HFFc6 (cell line): ENCODE results near the gene WFDC8. TPM values are rescaled to one million over a fixed set of nuclear protein-coding genes. Genes with fewer than 3 reads are reported as not detected.

Source experiments
- DNase-seq: peaks from one replicate; pipeline ENCODE4 v3.0.0-alpha.2; 2018
- H3K27ac Mint-ChIP-seq: 2 replicates; pipeline ENCODE4 v1.8.0; 2020; ENCODE audit warnings: mild to moderate bottlenecking, mixed read lengths
- H3K27me3 Mint-ChIP-seq: 2 replicates; pipeline ENCODE4 v1.8.0; 2021; ENCODE audit warnings: mild to moderate bottlenecking, moderate library complexity, mixed read lengths; ENCODE audit not compliant: insufficient read depth
- H3K36me3 Mint-ChIP-seq: 2 replicates; pipeline ENCODE4 v1.8.0; 2021; ENCODE audit warnings: low read depth, mixed read lengths
- H3K4me1 Mint-ChIP-seq: 2 replicates; pipeline ENCODE4 v1.8.0; 2020; ENCODE audit warnings: low read depth, mixed read lengths
- H3K4me3 Mint-ChIP-seq: 2 replicates; pipeline ENCODE4 v1.8.0; 2020; ENCODE audit warnings: mild to moderate bottlenecking, moderate library complexity, mixed read lengths
- H3K9me3 Mint-ChIP-seq: 2 replicates; pipeline ENCODE4 v1.8.0; 2020; ENCODE audit warnings: mild to moderate bottlenecking, mixed read lengths
- CTCF ChIP-seq: fragments of 200-600 bp; sonication (generic); IDR thresholded peaks from 2 replicates; pipeline ENCODE4 v1.5.0; 2021; ENCODE audit warnings: antibody characterized with exemption, mild to moderate bottlenecking
- long read RNA-seq: library from polyadenylated mRNA; unstranded; transcript quantifications from one replicate; pipeline ENCODE4 v2.0.0, GENCODE V29; 2019
- total RNA-seq, 6 experiments: library from RNA; stranded (reverse); fragmentation: NEBNext Ultra II Directional; extraction: Animal tissue kit (Norgen Biotek cat#: 25700); gene quantifications; 2 replicates in 1 of 6; 3 replicates in 5 of 6; pipeline ENCODE4 v1.2.3, GENCODE V29; 2021

Gene WFDC8
- not detected for total RNA-seq
- long read RNA-seq: 0 reads

- H3K4me3 Mint-ChIP-seq: no peak within 1 kb of the TSS
- peaks cover 16% of the 10 kb centered on the region for H3K27me3 Mint-ChIP-seq
- H3K36me3 Mint-ChIP-seq: no peaks in the 10 kb centered on the region
- TF ChIP-seq CTCF: no peak
- H3K4me1 Mint-ChIP-seq: no peaks in the 10 kb centered on the region
- no peak for DNase-seq
- H3K27ac Mint-ChIP-seq: no peak within 1 kb of the TSS
- H3K9me3 Mint-ChIP-seq: no peaks in the 10 kb centered on the region
Measured at GRCh38 chr20:45579184-45579583, at the start of gene WFDC8. WFDC8 (minus strand) TSS chr20:45579284; CDS start chr20:45579247, 37 bp downstream.

- Mint-ChIP-seq H3K36me3 (no peaks in the 10 kb centered on the region), H3K9me3 (no peaks in the 10 kb centered on the region), H3K27me3 (peaks cover 5% of the 10 kb centered on the region), H3K27ac (no peak overlapping the region), H3K4me3 (no peak overlapping the region), H3K4me1 (peaks cover 7% of the 10 kb centered on the region; the same call in 1 of the 2 replicates)
- no peak for TF ChIP-seq CTCF
- DNase-seq: no peak
Measured at GRCh38 chr20:45626540-45626939, 47.5 kb upstream of the WFDC8 start.

- no peak for DNase-seq
- TF ChIP-seq CTCF: no peak
- peaks cover 4% of the 10 kb centered on the region for H3K27me3 Mint-ChIP-seq
- H3K4me1 Mint-ChIP-seq: no peaks in the 10 kb centered on the region
- H3K9me3 Mint-ChIP-seq: no peaks in the 10 kb centered on the region
- no peaks in the 10 kb centered on the region for H3K36me3 Mint-ChIP-seq
- H3K27ac Mint-ChIP-seq: no peak overlapping the region
- no peak overlapping the region for H3K4me3 Mint-ChIP-seq
Measured at GRCh38 chr20:45621593-45621992, 42.5 kb upstream of the WFDC8 start.

DNA sequence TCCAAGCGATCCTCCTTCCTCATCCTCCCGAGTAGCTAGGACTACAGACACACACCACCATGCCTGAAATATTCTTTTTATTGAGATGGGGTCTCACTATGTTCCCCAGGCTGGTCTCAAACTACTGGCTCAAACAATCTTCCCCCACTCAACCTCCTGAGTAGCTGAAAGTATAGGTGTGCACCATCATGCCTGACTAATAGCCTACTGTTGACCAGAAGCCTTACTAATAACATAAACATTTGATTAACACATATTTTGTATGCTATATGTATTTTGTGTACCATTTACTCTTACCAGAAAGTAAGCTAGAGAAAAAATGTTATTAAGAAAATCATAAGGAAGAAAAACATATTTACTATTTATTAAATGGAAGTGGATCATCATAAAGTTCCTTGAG lies 38.5 kb upstream of the WFDC8 start:
- DNase-seq: no peak
- Mint-ChIP-seq H3K9me3 (no peaks in the 10 kb centered on the region), H3K27me3 (peaks cover 8% of the 10 kb centered on the region), H3K36me3 (no peaks in the 10 kb centered on the region), H3K27ac (no peak overlapping the region), H3K4me1 (no peaks in the 10 kb centered on the region), H3K4me3 (no peak overlapping the region)
- TF ChIP-seq CTCF: no peak

DNA sequence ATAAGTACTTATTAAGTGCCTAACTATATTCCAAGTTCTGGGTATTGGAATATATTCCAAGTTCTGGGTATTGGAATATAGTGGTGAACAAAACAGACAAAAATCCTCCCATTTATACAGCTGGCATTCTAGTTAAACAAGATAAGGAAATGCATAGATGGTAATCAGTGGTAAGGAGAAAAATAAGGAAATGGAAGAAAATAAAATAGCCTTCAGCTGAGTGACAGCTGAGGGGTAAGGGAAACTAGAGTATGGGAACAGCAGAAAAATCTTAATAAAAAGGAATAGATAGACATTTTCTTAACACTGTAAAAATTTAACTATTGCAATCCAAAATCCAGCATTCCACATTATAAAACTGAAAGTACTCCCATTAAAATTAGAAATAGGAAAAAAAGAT lies 33.2 kb upstream of the WFDC8 start:
- DNase-seq: no peak
- Mint-ChIP-seq H3K9me3 (peaks cover under 1% of the 10 kb centered on the region; the same call in 1 of the 2 replicates), H3K27me3 (peaks cover 9% of the 10 kb centered on the region), H3K27ac (no peak overlapping the region), H3K4me1 (peaks cover 14% of the 10 kb centered on the region), H3K4me3 (no peak overlapping the region), H3K36me3 (peaks cover 2% of the 10 kb centered on the region; the same call in 1 of the 2 replicates)
- TF ChIP-seq CTCF: no peak

- H3K36me3 Mint-ChIP-seq: peaks cover 6% of the 10 kb centered on the region; the same call in 1 of the 2 replicates
- no peak for TF ChIP-seq CTCF
- H3K27me3 Mint-ChIP-seq: peaks cover 9% of the 10 kb centered on the region
- peak; percentile 48 for DNase-seq
- peak overlapping the region; percentile 17 for H3K27ac Mint-ChIP-seq
- H3K4me1 Mint-ChIP-seq: peaks cover 14% of the 10 kb centered on the region
- peaks cover 6% of the 10 kb centered on the region for H3K9me3 Mint-ChIP-seq
- peak overlapping the region; percentile 31 for H3K4me3 Mint-ChIP-seq
Measured at GRCh38 chr20:45611054-45611453, 32.0 kb upstream of the WFDC8 start.
